Measurements from ENCODE around the gene GPR39. TPM values are rescaled to one million over a fixed set of nuclear protein-coding genes. Genes with fewer than 3 reads are reported as not detected.

The GPR39 gene
- total RNA-seq, 1 donor from 2014 or later: not detected

DNA sequence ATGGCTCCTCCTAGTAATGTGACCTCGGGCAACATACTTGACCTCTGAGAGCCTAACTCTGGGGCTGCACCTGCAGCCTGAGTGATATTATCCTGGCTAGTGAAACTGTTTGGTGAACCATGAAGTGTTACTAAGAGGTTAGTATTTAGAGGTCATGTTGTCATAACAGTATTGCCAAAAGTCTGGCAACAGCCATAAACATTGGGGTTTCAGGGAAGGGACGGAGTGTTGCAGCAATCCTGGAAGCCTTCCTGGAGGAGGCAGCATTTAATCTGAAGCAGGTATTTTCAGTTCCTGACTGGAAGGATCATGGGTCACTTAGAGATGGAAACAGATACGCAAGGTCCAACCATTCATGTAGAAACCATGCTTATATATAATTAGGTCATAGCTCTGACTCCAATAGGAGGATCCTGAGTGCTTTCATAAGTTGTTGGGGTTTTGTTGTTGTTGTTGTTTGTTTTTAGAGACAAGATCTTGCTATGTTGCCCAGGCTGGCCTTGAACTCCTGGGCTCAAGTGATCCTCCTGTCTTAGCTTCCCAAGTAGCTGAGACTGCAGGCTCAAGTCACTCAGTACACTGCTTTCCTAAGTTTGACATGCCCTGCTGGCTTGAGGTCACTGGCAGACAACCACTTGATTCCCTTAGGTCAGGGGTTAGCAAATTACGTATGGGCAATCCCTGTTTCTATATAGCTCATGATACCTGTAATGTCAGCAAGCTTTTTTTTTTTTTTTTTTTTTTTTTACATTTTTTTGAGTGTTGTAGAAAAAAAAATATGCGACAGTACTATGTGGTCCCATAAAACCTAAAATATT is 21.5 kb downstream of the GPR39 start:
- ATAC-seq (ENCODE audit: poor library complexity) (no peak), DNase-seq (no peak)
- intact Hi-C loops (cut with DNase I): no loop called here

GRCh38 chr2:132438691-132439090 is 22.1 kb downstream of the GPR39 start:
- DNase-seq (no peak), ATAC-seq (ENCODE audit: poor library complexity) (no peak)
- intact Hi-C loops (cut with DNase I): no loop called here

- intact Hi-C loops (cut with DNase I): no loop called here
- DNase-seq (no peak), ATAC-seq (ENCODE audit: poor library complexity) (no peak)
Observed at GRCh38 chr2:132439703-132440398, 23.2 kb downstream of the GPR39 start.

GRCh38 chr2:132441051-132441450 is 24.4 kb downstream of the GPR39 start:
- ATAC-seq (ENCODE audit: poor library complexity): no peak
- intact Hi-C loops (cut with DNase I): no loop called here
- DNase-seq: no peak

DNA sequence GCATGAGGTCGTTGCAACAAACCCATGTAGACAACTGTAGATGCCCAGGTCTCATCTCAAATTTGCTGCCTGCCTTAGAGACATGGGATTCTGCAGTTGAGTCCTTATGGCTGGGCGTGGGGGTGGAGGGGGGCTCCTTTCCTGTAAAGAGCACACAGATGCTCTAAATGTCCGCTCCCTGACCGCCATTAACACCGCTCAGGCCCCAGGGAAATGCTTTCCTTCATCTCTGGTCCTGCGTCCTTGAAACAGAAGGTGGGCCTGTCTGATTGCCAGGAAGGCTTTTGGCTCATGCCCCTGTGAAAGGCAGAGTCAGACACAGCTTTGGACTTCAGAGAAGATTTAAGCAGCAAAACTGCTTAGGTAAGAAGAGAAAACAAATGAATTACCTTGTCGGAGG is 25.7 kb downstream of the GPR39 start:
- ATAC-seq (ENCODE audit: poor library complexity) (no peak), DNase-seq (no peak)
- intact Hi-C loops (cut with DNase I): no loop called here

GRCh38 chr2:132443106-132443505 is 26.5 kb downstream of the GPR39 start:
- intact Hi-C loops (cut with DNase I): no loop called here
- ATAC-seq (ENCODE audit: poor library complexity): no peak
- DNase-seq: no peak

DNA sequence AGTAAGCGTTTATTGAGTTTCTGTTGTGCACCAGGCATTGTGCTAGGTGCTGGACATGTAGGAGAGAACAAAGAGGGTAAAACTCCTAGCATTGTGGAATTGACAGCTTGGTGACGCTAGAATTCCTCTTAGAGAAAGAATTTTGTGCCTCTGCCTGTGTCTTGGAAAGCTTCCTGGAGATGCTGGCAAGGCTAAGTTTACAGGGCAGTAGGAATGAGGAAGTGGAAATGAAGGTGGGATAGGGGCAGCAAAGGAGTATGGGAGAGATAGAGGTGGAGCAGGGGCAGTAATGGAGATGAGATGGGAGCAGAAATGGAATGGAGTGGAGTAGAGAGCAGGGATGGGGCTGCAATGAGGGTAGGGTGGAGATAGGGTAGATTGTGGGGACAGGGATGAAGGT is 29.8 kb downstream of the GPR39 start:
- ATAC-seq (ENCODE audit: poor library complexity) (no peak), DNase-seq (no peak)
- intact Hi-C loops (cut with DNase I): no loop called here

DNA sequence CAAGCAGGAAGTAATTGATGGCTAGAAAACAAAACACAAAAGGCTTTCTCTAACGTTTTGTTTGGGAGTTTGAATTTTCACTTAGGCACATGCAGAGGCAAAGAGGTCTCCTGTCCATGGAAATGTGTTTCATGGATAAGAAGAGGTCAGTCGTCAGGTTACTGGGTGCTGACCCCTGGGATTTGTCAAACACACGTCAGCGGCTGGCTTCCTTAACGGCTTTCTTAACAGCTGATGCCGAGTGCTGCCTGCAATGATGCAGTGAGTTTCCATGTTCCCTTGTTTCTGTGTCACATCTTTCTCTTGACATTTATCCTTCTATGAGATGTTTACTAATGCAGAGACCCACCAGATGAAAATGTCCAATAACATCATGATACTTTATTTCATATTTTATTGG is 31.7 kb downstream of the GPR39 start:
- ATAC-seq (ENCODE audit: poor library complexity) (peak; percentile 79), DNase-seq (peak; percentile 44)

GRCh38 chr2:132448771-132449170 is 32.2 kb downstream of the GPR39 start:
- intact Hi-C loops (cut with DNase I): no loop called here
- DNase-seq: no peak
- ATAC-seq (ENCODE audit: poor library complexity): no peak

More for the DNA sequence above, 31.7 kb downstream of the GPR39 start:
- intact Hi-C loops (cut with DNase I): no loop called here

GRCh38 chr2:132449868-132450267 is 33.3 kb downstream of the GPR39 start:
- intact Hi-C loops (cut with DNase I): no loop called here
- peak; percentile 67 for ATAC-seq (ENCODE audit: poor library complexity)

DNA sequence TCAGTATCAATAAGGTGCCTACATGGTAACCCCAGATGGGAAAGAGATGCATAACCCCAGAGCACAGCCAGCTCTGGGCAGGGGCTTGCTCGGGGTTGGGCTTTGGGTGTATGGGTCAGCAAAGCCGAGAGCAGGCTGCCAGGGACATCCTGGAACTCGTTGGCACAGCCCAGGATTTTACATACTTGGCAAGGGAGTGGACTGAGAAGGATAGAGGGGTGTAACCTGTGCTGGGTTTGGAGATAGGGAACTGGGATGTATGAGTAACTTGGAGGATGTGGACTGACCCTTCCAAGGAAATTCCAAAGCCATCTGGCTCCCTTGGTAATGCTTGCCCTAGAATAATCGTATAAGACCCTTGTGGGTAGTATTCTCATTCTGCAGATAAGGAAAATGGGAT is 44.2 kb downstream of the GPR39 start:
- ATAC-seq (ENCODE audit: poor library complexity): no peak
- DNase-seq: no peak
- intact Hi-C loops (cut with DNase I): no loop called here

More at GRCh38 chr2:132449868-132450267, 33.3 kb downstream of the GPR39 start:
- no peak for DNase-seq

DNA sequence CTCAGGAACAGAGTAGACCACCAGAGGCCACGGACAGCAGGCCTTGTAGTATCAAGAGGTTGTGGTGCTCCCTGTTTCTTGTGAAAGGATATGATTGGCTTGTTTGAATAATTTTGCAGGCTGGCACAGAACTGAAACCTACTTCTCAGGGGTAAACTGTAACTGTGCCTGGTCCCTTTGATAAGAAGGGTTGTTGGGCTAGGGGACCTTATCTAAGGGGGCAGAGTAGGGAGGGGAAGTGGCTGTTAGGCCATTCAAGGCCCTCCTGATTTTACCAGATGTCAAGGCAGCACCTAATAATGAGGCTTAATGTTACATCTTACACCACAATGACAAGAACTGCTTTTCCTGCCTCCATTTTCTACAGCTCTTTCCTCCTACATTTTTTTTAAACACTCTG is 45.6 kb downstream of the GPR39 start:
- intact Hi-C loops (cut with DNase I): no loop called here
- DNase-seq (no peak), ATAC-seq (ENCODE audit: poor library complexity) (no peak)

- DNase-seq (no peak), ATAC-seq (ENCODE audit: poor library complexity) (no peak)
- intact Hi-C loops (cut with DNase I): no loop called here
Observed at GRCh38 chr2:132463719-132464118, 47.1 kb downstream of the GPR39 start.

DNA sequence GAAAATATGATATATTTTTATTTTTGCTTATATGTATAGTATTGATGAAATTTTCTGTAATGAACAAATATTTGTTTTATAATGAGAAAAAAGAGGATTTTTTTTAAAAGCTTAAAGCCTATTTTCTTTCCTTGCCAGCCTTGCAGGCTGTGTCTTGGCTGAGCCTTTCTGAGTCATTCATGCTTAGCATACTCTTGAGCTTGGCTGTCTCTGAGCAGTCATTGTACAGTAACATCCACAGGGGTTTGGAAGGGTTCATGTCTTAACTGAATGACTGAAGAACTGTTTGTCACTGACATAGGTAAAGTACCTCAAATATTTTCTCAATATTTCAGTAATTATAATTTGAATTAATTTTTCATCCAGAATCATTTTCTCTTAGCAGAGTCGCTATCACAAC is 49.3 kb downstream of the GPR39 start:
- DNase-seq (no peak), ATAC-seq (ENCODE audit: poor library complexity) (no peak)
- intact Hi-C loops (cut with DNase I): no loop called here

- DNase-seq: no peak
- ATAC-seq (ENCODE audit: poor library complexity): no peak
Observed at GRCh38 chr2:132466428-132467028, 49.9 kb downstream of the GPR39 start.

GRCh38 chr2:132468821-132469675 is 52.4 kb downstream of the GPR39 start:
- intact Hi-C loops (cut with DNase I): no loop called here
- no peak for DNase-seq
- no peak for ATAC-seq (ENCODE audit: poor library complexity)

More at GRCh38 chr2:132466428-132467028, 49.9 kb downstream of the GPR39 start:
- intact Hi-C loops (cut with DNase I): no loop called here

DNA sequence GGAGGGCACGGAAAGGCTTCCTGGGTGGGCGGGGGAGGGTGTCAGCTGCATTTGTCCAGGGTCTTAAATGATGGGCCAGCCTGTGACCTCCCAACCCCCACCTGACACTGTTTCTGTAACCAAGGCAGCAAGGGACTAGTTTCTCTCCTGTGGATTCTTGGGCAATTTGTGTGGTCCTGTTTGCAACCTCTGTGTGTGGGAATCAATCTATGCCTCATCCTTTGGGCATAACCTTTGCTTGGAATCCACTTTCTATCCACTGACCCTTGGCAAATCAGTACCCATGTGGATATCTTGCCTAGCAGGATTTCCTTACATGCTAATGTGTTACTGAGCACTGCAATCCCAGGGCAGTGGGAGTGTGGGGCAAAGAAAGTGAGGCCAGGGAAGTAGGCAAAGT is 54.1 kb downstream of the GPR39 start:
- no peak for ATAC-seq (ENCODE audit: poor library complexity)
- intact Hi-C loops (cut with DNase I): no loop called here

DNA sequence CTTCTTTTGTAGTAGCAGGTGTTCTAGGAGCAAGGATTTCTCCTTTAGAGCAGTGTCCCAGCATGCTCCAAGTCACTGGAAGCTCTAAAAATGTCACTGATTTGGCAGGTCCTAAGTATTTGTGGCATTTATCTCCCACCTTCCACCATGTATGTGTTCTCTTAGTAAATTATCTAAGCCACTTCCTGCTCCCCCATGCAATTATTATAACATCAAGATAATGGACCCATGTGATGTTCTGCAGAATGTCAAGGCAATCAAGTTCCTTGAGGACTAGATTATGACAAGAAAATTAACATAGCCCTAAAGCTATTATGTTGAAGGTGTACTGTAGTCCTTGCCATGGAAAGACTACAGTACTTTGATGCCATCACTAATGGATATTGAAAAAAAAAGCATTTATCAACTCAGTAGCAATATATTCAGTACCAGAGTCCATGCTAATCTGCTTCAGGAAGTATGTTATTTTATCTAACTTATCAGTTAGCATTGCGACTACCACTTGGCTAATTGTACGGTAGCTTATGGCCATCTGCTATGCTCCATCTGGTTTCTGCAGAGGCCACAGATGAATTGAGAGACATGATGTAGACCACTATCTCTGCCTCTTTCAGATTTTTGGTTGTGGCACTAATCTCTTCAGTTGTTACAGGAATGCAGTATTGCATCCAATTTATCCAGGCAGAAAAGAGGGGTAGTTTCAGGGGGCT is 56.7 kb downstream of the GPR39 start:
- intact Hi-C loops (cut with DNase I): no loop called here
- ATAC-seq (ENCODE audit: poor library complexity) (no peak), DNase-seq (no peak)

More for the DNA sequence above, 54.1 kb downstream of the GPR39 start:
- DNase-seq: no peak
